Jurkat, Clone E6-1 (cell line): ENCODE measurements around the gene ALOX12.
"Not testable (repeated sequence)": the region's sequence is repeated elsewhere in the genome, so short reads cannot be mapped to it uniquely, and the experiment has no call there.

Source experiments
- DNase-seq: peaks from one replicate; pipeline ENCODE4 v3.0.0-alpha.2; 2011; ENCODE audit warnings: low read depth, low spot score
- H3K4me3 ChIP-seq: 2 replicates; pipeline ENCODE4 v1.5.1; 2011; ENCODE audit warnings: mild to moderate bottlenecking, low read length, control low read depth, moderate library complexity

Gene ALOX12

DNA sequence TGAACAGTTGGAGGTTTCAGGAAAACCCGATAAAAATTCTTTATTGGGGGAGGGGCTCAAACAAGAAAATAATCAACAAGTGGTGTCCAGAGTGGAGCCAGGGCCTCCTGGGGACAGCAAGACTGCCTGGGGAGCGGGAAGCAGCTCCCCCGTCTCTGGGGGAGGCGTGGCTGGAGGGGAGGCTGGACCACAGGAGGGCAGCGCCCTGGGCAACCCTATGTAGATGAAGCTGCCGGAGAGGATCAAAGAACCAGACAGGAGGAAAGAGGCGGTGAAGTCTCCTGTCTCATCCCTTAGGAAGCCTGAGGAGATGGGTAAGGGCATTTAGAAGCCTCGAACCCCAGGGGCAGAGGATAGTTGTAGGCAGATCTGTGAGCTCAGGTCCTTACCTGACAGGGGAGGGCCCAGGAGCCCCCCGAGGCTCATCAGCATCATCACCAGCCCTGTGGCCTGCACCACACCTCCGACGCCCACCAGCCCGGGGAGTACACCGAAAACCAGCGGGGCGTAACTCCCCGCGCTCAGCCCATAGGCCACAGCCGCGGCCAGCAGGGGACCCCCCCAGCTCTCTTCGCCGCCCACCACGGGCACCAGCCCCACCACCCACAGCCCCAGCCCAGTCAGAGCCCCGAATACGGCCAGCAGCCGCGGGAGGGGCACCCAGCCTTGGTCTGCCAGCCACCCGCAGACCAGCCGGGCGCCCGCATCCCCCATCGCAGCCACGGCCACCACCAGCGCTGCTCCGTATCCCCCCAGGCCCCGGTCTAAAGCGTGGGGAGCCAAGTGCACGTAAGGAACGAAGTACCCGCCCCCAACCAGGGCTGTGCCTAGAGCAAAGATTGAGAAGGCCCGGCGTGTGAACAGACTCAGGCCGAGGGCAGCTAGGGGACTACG is 46.0 kb downstream of the ALOX12 start:
- DNase-seq, result no peak
- no peak overlapping the region for H3K4me3 ChIP-seq

DNA sequence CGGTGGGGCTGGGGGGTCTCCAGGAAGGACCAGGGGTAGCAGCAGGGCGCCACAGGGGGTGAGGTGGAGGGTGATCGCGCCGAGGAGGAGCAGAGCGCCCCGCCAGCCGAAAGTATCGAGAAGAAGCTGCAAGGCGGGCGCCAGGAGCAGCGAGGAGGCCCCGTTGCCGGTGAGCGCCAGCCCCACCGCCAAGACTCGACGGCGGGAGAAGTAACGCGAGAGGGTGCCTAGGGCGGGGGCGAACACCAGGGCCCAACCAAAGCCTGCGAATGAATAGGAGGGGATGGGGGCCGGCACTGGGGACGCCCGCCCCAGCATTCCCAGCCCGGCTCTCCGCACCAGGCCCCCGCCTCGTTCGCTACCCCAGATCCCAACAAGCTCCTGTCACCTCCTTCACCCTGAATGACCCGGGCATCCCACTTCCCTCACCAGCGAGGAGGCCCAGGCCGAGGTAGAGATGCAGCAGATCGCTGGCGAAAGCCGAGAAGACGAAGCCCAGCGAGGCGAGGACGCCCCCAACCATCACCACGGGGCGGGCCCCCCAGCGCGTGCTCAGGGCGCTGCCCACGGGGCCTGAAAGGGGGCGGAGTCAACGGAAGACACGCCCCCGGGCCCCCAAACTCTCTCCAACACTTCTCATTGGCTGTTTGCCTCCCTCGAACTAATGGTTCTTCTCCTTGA is 46.8 kb downstream of the ALOX12 start:
- no peak for DNase-seq
- H3K4me3 ChIP-seq, result no peak overlapping the region

DNA sequence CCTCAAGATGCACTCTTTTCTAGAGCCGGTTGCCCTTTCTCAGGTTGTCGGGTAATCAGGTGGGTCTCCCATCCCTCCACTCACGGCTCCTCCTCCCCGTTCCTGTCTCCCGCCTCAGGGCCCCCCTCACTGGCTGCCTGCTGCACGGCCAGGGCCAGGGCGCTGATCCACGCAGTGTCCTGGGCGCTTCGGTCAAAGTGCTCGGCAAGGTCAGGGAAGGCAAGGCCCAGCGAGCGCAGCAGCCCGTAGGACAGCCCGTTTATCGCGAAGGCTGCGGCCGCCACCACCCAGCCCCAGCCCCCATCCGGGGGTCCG is 47.3 kb downstream of the ALOX12 start:
- DNase-seq, result no peak
- H3K4me3 ChIP-seq, result no peak overlapping the region

DNA sequence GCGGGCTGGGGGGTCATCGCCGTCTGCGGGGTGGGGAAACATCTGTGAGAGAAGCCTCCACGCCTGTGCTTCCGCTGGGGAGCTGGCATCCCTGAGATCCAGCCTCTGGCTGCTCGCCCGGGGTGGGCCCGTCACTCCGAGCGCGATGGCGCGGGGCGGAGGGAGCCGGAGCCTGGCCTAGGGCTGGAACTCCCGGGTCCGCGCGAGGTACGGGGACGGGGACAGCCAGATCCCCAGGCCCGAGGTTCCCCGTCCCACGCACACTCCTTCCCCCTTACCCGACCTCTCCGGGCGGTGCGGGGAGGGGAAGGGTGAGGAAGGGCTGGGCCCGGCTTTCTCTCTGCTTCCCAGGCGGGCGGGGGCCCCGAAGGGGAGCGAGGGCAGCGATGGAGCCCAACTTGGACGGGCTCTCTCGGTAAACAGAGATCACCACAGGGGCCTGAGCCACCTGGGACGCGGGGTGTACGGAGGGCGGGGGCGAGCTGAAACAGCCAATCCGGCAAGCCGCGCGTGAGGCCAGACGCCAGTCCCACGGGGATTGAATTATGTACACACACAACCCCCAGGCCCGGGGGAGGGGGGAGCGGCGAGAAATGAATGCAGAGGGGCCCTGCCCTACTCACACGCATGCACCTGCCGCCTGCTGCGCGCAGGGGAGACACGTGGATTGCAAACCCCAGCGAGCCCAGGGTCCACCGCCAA is 47.8 kb downstream of the ALOX12 start, which contains the start of gene SLC16A11:
Gene SLC16A11 (minus strand): TSS at position 596 of the 702 bp plus-strand sequence. CDS start 579 bp downstream, at position 17.
- H3K4me3 ChIP-seq, result no peak within 1 kb of the TSS
- DNase-seq, result no peak

DNA sequence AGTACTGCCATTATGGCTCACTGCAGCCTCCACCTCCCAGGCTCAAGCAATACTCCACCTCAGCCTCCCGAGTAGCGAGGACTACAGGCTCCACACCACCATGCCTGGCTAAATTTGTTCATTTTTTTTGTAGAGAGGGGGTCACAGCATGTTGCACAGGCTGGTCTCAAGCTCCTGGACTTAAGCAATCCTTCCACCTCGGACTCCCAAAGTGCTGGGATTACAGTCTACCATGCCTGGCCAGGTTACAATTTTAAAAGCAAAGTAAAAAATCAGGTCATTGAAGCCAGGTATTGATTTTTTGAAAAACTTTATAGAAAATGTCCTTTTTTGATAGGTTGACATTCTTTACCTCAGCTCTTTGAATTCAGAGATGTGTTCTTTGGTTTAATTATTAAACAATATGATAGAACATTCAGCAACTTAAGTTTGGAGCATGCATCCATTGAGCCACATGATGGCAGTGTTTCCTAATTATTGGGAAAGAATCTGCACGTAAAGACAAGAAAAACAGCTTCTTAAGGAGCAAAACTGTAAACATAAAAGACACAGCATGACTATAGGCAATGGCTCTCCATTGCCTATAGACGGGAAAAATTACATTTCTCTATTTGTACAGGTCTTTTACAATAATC is 49.8 kb downstream of the ALOX12 start:
- H3K4me3 ChIP-seq, result peak overlapping the region; percentile 66
- DNase-seq, result peak; percentile 79

DNA sequence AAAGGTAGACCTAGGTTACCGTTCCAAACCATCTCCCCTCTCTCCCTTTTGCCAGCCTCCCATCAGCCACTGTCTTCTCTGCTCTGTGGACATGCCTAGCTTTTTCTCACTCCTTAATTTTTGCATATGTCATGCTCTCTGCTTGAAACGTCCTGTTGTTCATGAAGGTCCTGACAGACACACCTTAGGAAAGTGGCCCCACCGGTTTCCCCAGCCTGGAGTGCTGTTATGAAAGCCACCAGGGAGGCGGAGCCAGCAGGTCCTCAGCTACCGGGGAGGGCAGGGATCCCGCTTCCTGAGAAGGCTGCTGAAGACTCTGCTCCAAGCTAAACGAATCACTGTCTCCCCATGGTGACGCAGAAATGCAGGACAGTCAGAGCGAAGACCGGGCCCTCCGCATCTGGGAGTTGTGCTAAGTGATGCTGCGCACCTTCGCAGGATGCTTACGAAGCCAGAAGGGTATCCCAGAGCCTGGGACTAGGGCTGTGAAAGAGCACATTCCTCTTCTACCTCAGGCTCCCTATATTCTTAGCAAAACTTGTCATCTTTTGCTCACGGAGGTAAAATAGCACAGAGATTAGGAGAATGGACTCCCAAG is 50.4 kb downstream of the ALOX12 start:
- DNase-seq, result no peak
- peak overlapping the region; percentile 66 for H3K4me3 ChIP-seq

DNA sequence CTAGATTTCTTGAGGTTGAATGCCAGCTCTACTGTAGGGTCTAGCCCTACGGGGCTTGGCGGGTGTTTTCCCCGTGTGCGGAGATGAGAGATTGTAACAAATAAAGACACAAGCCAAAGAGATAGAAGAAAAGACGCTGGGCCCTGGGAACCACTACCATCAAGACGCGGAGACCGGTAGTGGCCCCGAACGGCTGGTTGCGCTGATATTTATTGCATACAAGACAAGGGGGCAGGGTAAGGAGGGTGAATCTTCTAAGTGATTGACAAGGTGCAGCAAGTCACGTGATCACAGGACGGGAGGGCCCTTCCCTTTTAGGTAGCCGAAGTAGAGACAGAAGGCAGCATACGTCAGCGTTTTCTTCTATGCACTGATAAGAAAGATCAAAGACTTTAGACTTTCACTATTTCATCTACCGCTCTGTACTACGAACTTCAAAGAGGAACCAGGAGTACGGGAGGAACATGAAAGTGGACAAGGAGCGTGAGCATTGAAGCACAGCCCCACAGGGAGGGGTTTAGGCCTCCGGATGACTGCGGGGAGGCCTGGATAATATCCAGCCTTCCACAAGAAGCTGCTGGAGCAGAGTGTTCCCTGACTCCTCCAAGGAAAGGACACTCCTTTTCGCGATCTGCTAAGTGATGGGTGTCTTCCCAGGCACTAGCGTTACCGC is 51.0 kb downstream of the ALOX12 start:
- DNase-seq, result peak; percentile 90
- H3K4me3 ChIP-seq, result peak overlapping the region; percentile 66

DNA sequence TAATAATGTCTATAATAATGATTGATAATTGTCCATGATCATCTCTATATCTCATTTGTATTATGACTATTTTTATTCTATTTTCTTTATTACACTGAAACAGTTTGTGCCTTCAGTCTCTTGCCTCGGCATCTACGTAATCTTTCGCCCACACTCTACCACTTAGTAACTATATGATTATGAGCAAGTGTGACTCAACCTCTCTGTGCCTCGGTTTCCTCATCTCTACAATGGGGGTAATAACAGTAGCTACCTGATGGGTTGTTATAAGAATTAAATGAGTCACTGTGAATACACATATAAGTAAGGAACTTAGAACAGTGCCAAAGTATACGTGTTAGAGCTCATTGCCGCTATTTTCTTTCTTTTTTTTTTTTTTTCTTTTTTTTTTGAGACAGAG is 51.7 kb downstream of the ALOX12 start:
- no peak for DNase-seq
- no peak overlapping the region for H3K4me3 ChIP-seq

DNA sequence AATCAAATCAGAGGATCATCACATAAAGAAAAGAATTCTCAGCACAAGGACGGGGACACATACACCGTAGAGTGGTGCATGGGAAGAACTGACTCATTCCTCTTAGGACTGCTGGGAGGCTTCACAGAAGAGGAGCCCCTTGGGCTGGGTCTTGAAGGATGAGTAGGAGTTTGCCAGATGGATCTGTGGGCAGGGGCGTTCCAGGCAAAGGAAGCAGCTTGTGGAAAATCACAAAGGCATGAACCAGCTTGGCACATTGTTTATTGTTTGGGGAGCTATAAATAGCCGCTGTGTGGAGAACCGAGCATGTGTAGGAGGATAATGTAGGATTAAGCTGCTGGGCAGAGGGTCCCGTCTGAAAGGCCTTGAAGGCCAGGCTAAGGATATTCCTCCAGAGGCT is 53.1 kb downstream of the ALOX12 start:
- no peak overlapping the region for H3K4me3 ChIP-seq
- no peak for DNase-seq

DNA sequence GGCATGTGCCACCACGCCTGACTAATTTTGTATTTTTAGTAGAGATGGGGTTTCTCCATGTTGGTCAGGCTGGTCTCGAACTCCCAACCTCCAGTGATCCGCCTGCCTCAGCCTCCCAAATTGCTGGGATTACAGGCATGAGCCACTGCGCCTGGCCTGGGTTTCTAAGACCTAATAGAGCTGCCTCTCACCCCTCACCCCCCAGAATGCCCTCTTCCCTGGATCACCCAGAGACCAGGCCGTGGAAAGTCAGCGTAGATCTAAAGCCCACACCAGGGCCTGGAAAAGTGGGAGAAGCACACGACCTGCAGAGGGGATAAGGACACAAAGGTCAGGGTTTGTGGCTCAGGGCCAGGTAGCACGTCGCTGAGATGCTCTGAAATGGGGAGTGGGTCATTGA is 54.7 kb downstream of the ALOX12 start:
- H3K4me3 ChIP-seq, DNase-seq: not testable (repeated sequence)

DNA sequence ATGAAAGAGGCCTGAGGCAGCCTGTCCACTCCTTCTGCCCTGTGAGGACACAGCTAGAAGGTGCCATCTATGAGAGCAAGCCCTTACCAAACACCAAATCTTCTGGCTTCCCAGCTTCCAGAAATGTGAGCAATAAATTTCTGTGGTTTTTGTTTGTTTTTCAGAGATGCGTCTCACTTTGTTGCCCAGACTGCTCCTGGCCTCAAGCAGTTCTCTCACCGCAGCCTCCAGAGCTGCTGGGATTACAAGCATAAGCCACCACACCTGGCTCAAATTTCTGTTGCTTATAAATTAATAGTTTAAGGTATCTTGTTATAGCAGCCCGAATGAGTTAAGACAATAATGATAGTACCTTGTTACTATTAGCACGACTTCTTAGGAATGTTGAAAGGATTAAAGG is 60.5 kb downstream of the ALOX12 start:
- H3K4me3 ChIP-seq, result no peak overlapping the region
- no peak for DNase-seq

DNA sequence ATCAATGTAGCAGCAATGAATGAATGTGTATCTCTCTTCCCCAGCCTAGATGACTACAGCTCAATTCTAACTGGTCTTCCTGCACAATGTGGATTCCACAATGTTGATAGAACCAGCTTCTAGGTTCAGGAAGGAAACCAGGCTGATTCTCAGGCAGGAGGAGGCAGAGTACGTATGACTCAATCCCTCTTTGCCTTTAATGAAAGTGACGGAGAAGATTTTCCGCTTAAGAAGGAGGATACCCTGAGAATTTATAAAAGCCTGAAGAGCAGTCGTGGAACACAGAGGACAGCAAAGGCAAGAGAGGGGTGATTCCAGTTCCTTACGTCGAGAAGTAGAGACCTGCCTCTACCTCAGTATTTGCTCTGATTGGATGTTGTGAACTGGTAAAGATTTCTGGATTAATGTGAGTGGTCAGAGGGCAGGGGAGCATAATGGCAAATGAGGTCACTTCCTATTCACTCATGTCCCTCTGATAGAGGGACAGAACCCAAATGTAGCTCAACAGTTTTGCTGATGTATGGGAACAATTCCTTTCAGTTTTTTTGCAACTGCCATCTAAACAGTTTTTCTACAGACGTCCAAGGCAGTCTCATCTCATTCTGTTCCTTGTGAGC is 63.1 kb downstream of the ALOX12 start:
- DNase-seq, result no peak
- H3K4me3 ChIP-seq, result no peak overlapping the region
